Right lobe of liver (tissue), 4 donors: ENCODE results near the gene SCAP.

Source experiments
- CTCF ChIP-seq, 4 donors: fragments of 200-600 bp in 3 of 4; fragments of 450-650 bp in 1 of 4; IDR thresholded peaks; one replicate each; pipeline versions ENCODE4 v1.5.1 to v1.8.0; 2016 to 2022; ENCODE audit warnings: antibody characterized with exemption in 4 of 4, mild to moderate bottlenecking in 2 of 4
- POLR2A ChIP-seq: fragments of 450-650 bp; IDR thresholded peaks from one replicate; pipeline ENCODE4 v1.6.1; 2017; ENCODE audit warnings: antibody characterized with exemption, mild to moderate bottlenecking
- donor health status: DM: no; HTN: no; CAD: no.
- donor health status: DM: no; HTN: no; CAD: no.
- donor health status: DM: no; HTN: yes; CAD: no.

GRCh38 chr3:47475029-47475569 is 642 bp downstream of the SCAP start:
- no peak for TF ChIP-seq POLR2A
- TF ChIP-seq CTCF (IDR thresholded peaks at IDR 0.05), result no peak
